Suprapubic skin (tissue), 4 donors: ENCODE data around the gene S100P. TPM values are rescaled to one million over a fixed set of nuclear protein-coding genes. Genes with fewer than 3 reads are reported as not detected.

Experiments
- DNase-seq, 2 donors: peaks; one replicate each; pipeline ENCODE4 v3.0.0-alpha.2; 2019; ENCODE audit warnings: low spot score in 2 of 2
- H3K27ac ChIP-seq: fragments of 200-600 bp; sonication (generic); one replicate; pipeline ENCODE4 v1.5.1; 2019
- H3K27me3 ChIP-seq: fragments of 200-600 bp; sonication (generic); one replicate; pipeline ENCODE4 v1.5.1; 2019
- H3K36me3 ChIP-seq: fragments of 200-600 bp; sonication (generic); one replicate; pipeline ENCODE4 v1.5.1; 2019
- H3K4me1 ChIP-seq: fragments of 200-600 bp; sonication (generic); one replicate; pipeline ENCODE4 v1.5.1; 2019
- H3K4me3 ChIP-seq: fragments of 200-600 bp; sonication (generic); one replicate; pipeline ENCODE4 v1.5.1; 2019; ENCODE audit warnings: mild to moderate bottlenecking
- H3K9me3 ChIP-seq: fragments of 200-600 bp; sonication (generic); one replicate; pipeline ENCODE4 v1.5.1; 2019
- CTCF ChIP-seq, 2 donors: fragments of 200-600 bp in 1 of 2; fragments of 450-650 bp in 1 of 2; sonication (generic) in 1 of 2; IDR thresholded peaks; one replicate each; pipeline ENCODE4 v1.5.1; 2016 to 2019; ENCODE audit warnings: antibody characterized with exemption in 2 of 2, mild to moderate bottlenecking in 1 of 2, moderate library complexity in 1 of 2
- EP300 ChIP-seq: sonication (generic); formaldehyde crosslinking; IDR thresholded peaks from one replicate; pipeline ENCODE4 v1.6.1; 2017; ENCODE audit warnings: antibody characterized with exemption
- POLR2A ChIP-seq, 2 donors: fragments of 450-650 bp; IDR thresholded peaks; one replicate each; pipeline ENCODE4 v1.6.1; 2017; ENCODE audit warnings: antibody characterized with exemption in 2 of 2, mild to moderate bottlenecking in 2 of 2, moderate library complexity in 2 of 2
- POLR2AphosphoS5 ChIP-seq, 3 donors: sonication (generic); formaldehyde crosslinking; IDR thresholded peaks; one replicate each; pipeline ENCODE4 v1.6.1; 2017; ENCODE audit warnings: antibody characterized with exemption in 3 of 3
- WGBS: methylation state at CpG from one replicate; pipeline ENCODE4 v1.1.5; 2018; 5-methylcytosine and 5-hydroxymethylcytosine counted together
- total RNA-seq, 4 donors: library from RNA; depleted of rRNA; stranded (reverse); fragments of >200 nt; gene quantifications; one replicate each; pipeline ENCODE4 v1.1.0, GENCODE V29; 2016

S100P gene
- total RNA-seq, 4 donors from 2014 or later = 4.7 to 27.7 (median 9.3) TPM

DNA sequence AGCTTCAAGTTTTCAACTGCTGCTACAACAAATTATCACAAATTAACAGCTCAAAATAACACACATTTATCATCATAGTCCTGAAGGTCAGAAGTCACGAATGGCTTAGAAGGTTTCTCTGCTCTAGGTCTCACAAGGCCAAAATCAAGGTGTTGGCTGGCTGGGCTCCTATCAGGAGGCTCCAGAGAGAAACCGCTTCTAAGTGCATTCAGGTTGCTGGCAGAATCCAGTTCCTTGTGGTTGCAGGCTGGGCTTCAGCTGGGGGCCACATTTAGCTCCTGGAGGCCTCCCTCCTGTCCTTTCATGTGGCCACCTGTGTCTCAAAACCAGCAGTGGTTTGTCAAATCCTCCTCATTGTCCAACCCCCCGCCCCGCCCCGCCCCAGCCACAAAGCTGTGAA is 37.8 kb upstream of the S100P start:
- 90% methylated on average over 5 of the region's 5 CpGs for WGBS
- no peaks in the 10 kb centered on the region for H3K36me3 ChIP-seq

DNA sequence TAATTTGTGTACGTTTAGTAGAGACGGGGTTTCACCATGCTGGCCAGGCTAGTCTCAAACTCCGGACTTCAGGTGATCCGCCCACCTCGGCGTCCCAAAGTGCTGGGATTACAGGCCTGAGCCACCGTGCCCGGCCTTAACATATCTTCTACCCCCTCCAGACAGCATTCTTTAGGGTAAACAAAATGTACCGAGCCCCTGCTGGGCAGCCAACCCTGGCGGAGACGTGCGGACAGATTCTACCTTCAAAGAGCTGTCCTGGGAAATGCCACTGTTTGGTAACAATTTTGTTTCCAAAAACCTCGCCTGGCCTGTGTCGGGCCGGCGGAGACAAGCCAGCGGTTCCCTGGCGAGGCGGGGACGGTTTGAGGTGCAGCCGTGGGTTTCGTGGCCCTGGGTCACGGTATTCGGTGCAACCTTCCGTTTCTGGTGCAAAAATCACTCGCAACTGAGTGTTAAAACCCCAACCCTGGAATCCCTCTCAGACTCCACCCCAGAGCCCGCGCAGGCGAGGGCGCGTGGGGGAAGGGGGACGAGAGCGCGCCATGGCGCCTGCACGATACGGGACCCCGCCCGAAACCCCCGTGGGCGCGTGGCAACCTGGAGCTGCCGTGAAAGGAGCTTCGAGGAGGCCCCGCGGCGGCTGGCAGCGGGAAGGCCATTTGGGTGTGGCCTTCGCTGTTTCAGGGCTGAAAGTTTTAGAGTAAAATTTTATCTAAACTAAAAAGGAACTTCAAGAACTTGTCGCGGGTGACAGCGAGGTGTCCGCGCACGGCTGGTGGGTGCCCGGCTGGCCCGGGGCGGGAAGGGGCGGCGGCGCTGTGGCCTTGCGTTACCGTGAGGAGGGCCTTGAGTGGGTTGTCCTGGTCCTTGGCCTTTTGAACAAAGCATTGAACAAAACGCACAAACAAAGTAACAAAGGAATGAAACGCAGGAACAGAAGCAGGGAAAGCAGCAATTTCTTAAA is 36.2 kb upstream of the S100P start:
- 80% methylated on average over 60 of the region's 65 CpGs for WGBS
- Histone ChIP-seq H3K36me3 (no peaks in the 10 kb centered on the region), H3K27me3 (no peaks in the 10 kb centered on the region), H3K27ac (no peak overlapping the region), H3K9me3 (no peaks in the 10 kb centered on the region), H3K4me1 (peaks cover 20% of the 10 kb centered on the region), H3K4me3 (no peak overlapping the region)
- DNase-seq = peak in 1 of 2 donors; percentile 50
- TF ChIP-seq POLR2A (IDR thresholded peaks at IDR 0.05) = no peak
- TF ChIP-seq CTCF (IDR thresholded peaks at IDR 0.05) = no peak
- TF ChIP-seq EP300 = no peak
- no peak for TF ChIP-seq POLR2AphosphoS5 (IDR thresholded peaks at IDR 0.05)

More for the DNA sequence above, 37.8 kb upstream of the S100P start:
- TF ChIP-seq EP300 (no peak), POLR2AphosphoS5 (IDR thresholded peaks at IDR 0.05) (no peak), POLR2A (IDR thresholded peaks at IDR 0.05) (no peak), CTCF (IDR thresholded peaks at IDR 0.05) (no peak)
- H3K27ac ChIP-seq = no peak overlapping the region
- peaks cover 20% of the 10 kb centered on the region for H3K4me1 ChIP-seq
- no peaks in the 10 kb centered on the region for H3K27me3 ChIP-seq
- H3K9me3 ChIP-seq = no peaks in the 10 kb centered on the region
- H3K4me3 ChIP-seq = no peak overlapping the region
- DNase-seq = peak in 1 of 2 donors; percentile 28

DNA sequence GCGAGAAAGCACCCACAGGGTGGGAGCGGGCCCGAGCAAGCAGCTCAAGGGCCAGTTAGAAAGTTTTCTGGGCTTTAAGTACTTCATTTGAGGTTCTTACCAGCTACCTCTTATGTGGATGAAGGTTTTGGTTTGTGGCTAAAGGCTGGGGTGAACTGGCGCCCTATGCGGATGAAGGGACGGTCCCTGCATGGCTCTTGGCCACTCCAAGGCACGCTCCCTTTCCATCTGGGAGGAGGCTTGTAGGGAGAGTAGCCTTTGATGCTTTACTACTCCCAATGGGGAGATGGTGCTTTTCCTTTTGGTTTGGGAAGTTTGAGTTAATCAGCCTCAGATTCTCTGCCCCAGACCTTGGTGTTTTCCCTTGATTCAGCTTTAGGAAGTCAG is 35.5 kb upstream of the S100P start:
- Histone ChIP-seq H3K27me3 (no peaks in the 10 kb centered on the region), H3K9me3 (no peaks in the 10 kb centered on the region), H3K27ac (peak overlapping the region; percentile 33), H3K4me3 (peak overlapping the region; percentile 50), H3K4me1 (peaks cover 20% of the 10 kb centered on the region), H3K36me3 (no peaks in the 10 kb centered on the region)
- TF ChIP-seq POLR2A (IDR thresholded peaks at IDR 0.05) = no peak
- TF ChIP-seq EP300 = no peak
- no peak for TF ChIP-seq POLR2AphosphoS5 (IDR thresholded peaks at IDR 0.05)
- TF ChIP-seq CTCF (IDR thresholded peaks at IDR 0.05) = no peak
- WGBS = 79% methylated on average over 7 of the region's 7 CpGs
- DNase-seq = peak in 1 of 2 donors; percentile 49

DNA sequence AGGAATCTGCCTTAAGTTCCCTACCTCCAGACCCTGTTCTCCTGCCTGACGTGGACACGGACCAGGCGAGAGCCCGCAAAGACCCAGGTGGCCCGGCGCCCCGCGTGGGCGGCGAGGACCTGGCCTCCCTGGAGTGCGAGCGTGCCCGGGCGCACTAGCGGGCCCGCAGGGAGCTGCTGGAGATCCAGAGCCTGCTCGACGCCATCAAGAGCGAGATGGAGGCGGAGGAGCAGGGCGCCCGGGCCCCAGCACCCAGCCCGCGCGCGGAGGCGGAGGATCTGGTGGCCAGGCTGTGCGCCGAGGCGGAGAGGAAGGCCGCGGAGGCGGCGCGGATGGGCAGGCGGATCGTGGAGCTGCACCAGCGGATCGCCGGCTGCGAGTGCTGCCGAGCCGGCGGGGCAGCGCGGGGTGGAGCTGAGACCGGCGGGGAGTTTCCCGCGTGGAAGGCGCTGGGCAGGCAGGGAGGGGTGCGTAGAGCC is 35.0 kb upstream of the S100P start:
- H3K27ac ChIP-seq = peak overlapping the region; percentile 33
- H3K9me3 ChIP-seq = no peaks in the 10 kb centered on the region
- DNase-seq = peak in 1 of 2 donors; percentile 78
- no peaks in the 10 kb centered on the region for H3K27me3 ChIP-seq
- H3K4me3 ChIP-seq = peak overlapping the region; percentile 50
- H3K36me3 ChIP-seq = no peaks in the 10 kb centered on the region
- WGBS = under 1% methylated on average over 26 of the region's 52 CpGs
- TF ChIP-seq POLR2A (IDR thresholded peaks at IDR 0.05) = no peak
- no peak for TF ChIP-seq POLR2AphosphoS5 (IDR thresholded peaks at IDR 0.05)
- no peak for TF ChIP-seq EP300
- TF ChIP-seq CTCF (IDR thresholded peaks at IDR 0.05) = no peak
- peaks cover 20% of the 10 kb centered on the region for H3K4me1 ChIP-seq

DNA sequence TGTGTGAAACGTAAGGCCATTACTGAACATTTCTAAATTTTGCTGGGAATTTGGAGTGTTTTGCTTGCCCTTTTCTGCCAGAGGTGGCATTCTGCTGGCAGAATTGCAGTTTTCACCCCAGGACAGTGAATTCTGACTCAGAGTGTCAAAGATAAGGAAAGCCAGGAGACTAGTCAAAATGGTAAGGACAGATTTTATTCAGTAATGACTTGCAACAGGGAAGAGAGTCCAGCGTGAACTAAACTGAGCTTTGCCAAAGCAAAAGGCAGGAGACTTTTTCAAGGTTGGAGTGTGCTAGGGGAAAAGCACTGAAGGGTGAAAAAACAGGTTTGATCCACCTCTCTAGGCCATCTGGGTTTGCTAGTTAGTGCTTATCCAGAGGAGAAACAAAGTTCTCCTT is 33.8 kb upstream of the S100P start:
- no peak for DNase-seq
- no peak overlapping the region for H3K27ac ChIP-seq
- TF ChIP-seq CTCF (IDR thresholded peaks at IDR 0.05) (no peak), EP300 (no peak), POLR2AphosphoS5 (IDR thresholded peaks at IDR 0.05) (no peak), POLR2A (IDR thresholded peaks at IDR 0.05) (no peak)
- 85% methylated on average over 2 of the region's 2 CpGs for WGBS
- peaks cover 32% of the 10 kb centered on the region for H3K4me1 ChIP-seq
- peaks cover 5% of the 10 kb centered on the region for H3K27me3 ChIP-seq
- no peak overlapping the region for H3K4me3 ChIP-seq
- H3K9me3 ChIP-seq = no peaks in the 10 kb centered on the region
- no peaks in the 10 kb centered on the region for H3K36me3 ChIP-seq
